Glutamatergic neuron (in vitro differentiated cells): ENCODE results near the gene LAMC1. TPM values are rescaled to one million over a fixed set of nuclear protein-coding genes. Genes with fewer than 3 reads are reported as not detected.

Experiments used
- DNase-seq: peaks from one replicate; pipeline ENCODE4 v3.0.0; 2022
- H3K27ac Mint-ChIP-seq: one replicate; pipeline ENCODE4 v1.8.0; 2020; ENCODE audit warnings: mild to moderate bottlenecking, mixed read lengths, inconsistent platforms; ENCODE audit not compliant: unreplicated experiment
- H3K27me3 Mint-ChIP-seq: one replicate; pipeline ENCODE4 v1.8.0; 2020; ENCODE audit warnings: mild to moderate bottlenecking, moderate library complexity, mixed read lengths, inconsistent platforms; ENCODE audit not compliant: unreplicated experiment
- H3K36me3 Mint-ChIP-seq: one replicate; pipeline ENCODE4 v1.8.0; 2020; ENCODE audit warnings: mild to moderate bottlenecking, mixed read lengths, inconsistent platforms; ENCODE audit not compliant: unreplicated experiment
- H3K4me1 Mint-ChIP-seq: one replicate; pipeline ENCODE4 v1.8.0; 2020; ENCODE audit warnings: mild to moderate bottlenecking, low read depth, mixed read lengths, inconsistent platforms; ENCODE audit not compliant: unreplicated experiment
- H3K4me3 Mint-ChIP-seq: one replicate; pipeline ENCODE4 v1.8.0; 2020; ENCODE audit warnings: mild to moderate bottlenecking, mixed read lengths, inconsistent platforms; ENCODE audit not compliant: unreplicated experiment
- H3K9me3 Mint-ChIP-seq: one replicate; pipeline ENCODE4 v1.8.0; 2020; ENCODE audit warnings: mild to moderate bottlenecking, moderate library complexity, mixed read lengths, inconsistent platforms; ENCODE audit not compliant: unreplicated experiment
- CTCF ChIP-seq: fragments of 200-600 bp; sonication (generic); IDR thresholded peaks from one replicate; pipeline ENCODE4 v1.5.0; 2021; ENCODE audit not compliant: partially characterized antibody, unreplicated experiment
- total RNA-seq: library from RNA; stranded (reverse); fragmentation: NEBNext Ultra II Directional; extraction: Animal tissue kit (Norgen Biotek cat#: 25700); gene quantifications from one replicate; pipeline ENCODE4 v1.2.1, GENCODE V29; 2021; ENCODE audit not compliant: unreplicated experiment

The LAMC1 gene
- total RNA-seq, 1 donor from 2014 or later = 51.8 TPM

GRCh38 chr1:182996816-182997215 lies 26.4 kb upstream of the LAMC1 start:
- Mint-ChIP-seq H3K4me3 (no peak overlapping the region), H3K4me1 (no peaks in the 10 kb centered on the region), H3K27me3 (no peaks in the 10 kb centered on the region), H3K9me3 (no peaks in the 10 kb centered on the region), H3K36me3 (no peaks in the 10 kb centered on the region), H3K27ac (no peak overlapping the region)
- TF ChIP-seq CTCF = no peak
- DNase-seq = no peak

- H3K9me3 Mint-ChIP-seq = no peaks in the 10 kb centered on the region
- DNase-seq = no peak
- H3K4me3 Mint-ChIP-seq = no peak overlapping the region
- no peaks in the 10 kb centered on the region for H3K4me1 Mint-ChIP-seq
- H3K36me3 Mint-ChIP-seq = no peaks in the 10 kb centered on the region
- H3K27ac Mint-ChIP-seq = no peak overlapping the region
- TF ChIP-seq CTCF = no peak
- H3K27me3 Mint-ChIP-seq = no peaks in the 10 kb centered on the region
Observed at GRCh38 chr1:182998482-182998881, 24.7 kb upstream of the LAMC1 start.

GRCh38 chr1:183000167-183000962 lies 22.9 kb upstream of the LAMC1 start:
- H3K27ac Mint-ChIP-seq = no peak overlapping the region
- no peaks in the 10 kb centered on the region for H3K9me3 Mint-ChIP-seq
- no peaks in the 10 kb centered on the region for H3K36me3 Mint-ChIP-seq
- no peak overlapping the region for H3K4me3 Mint-ChIP-seq
- H3K27me3 Mint-ChIP-seq = no peaks in the 10 kb centered on the region
- no peaks in the 10 kb centered on the region for H3K4me1 Mint-ChIP-seq
- no peak for DNase-seq
- TF ChIP-seq CTCF = no peak

- no peaks in the 10 kb centered on the region for H3K27me3 Mint-ChIP-seq
- no peak for TF ChIP-seq CTCF
Observed at GRCh38 chr1:183002267-183002666, 21.0 kb upstream of the LAMC1 start.

GRCh38 chr1:183002797-183003196 lies 20.4 kb upstream of the LAMC1 start:
- H3K4me3 Mint-ChIP-seq = no peak overlapping the region
- no peak overlapping the region for H3K27ac Mint-ChIP-seq
- DNase-seq = no peak
- no peaks in the 10 kb centered on the region for H3K4me1 Mint-ChIP-seq
- no peaks in the 10 kb centered on the region for H3K9me3 Mint-ChIP-seq
- TF ChIP-seq CTCF = no peak
- no peaks in the 10 kb centered on the region for H3K27me3 Mint-ChIP-seq
- H3K36me3 Mint-ChIP-seq = no peaks in the 10 kb centered on the region

More at GRCh38 chr1:183002267-183002666, 21.0 kb upstream of the LAMC1 start:
- DNase-seq = no peak
- H3K4me3 Mint-ChIP-seq = no peak overlapping the region
- H3K36me3 Mint-ChIP-seq = no peaks in the 10 kb centered on the region
- H3K4me1 Mint-ChIP-seq = no peaks in the 10 kb centered on the region
- no peak overlapping the region for H3K27ac Mint-ChIP-seq
- H3K9me3 Mint-ChIP-seq = no peaks in the 10 kb centered on the region
